Measurements from ENCODE around the gene AP3S1.
A peak's percentile ranks its signal among the peaks of the same experiment; 100 is the strongest.
"Not testable (repeated sequence)": the region's sequence is repeated elsewhere in the genome, so short reads cannot be mapped to it uniquely, and the experiment has no call there.

The AP3S1 gene

GRCh38 chr5:115841382-115842088 is at the start of gene AP3S1, which contains the start of gene ATG12:
TSS of gene AP3S1 (plus strand) at chr5:115841935. CDS start at chr5:115842038, 103 bp downstream.
TSS of gene ATG12 (minus strand) at chr5:115841565. CDS start at chr5:115841552, 13 bp downstream.
- peak; percentile 67 for DNase-seq (ENCODE audit: low read depth)

- no peak for DNase-seq (ENCODE audit: low read depth)
These were observed 46.0 kb upstream of the AP3S1 start for GRCh38 chr5:115795700-115796099.

- DNase-seq (ENCODE audit: low read depth), result no peak
These were observed 45.1 kb upstream of the AP3S1 start for GRCh38 chr5:115796656-115797055.

- DNase-seq (ENCODE audit: low read depth), result no peak
These were observed 43.5 kb upstream of the AP3S1 start for GRCh38 chr5:115798252-115798651.

- no peak for DNase-seq (ENCODE audit: low read depth)
These were observed 41.6 kb upstream of the AP3S1 start for GRCh38 chr5:115800108-115800507.

GRCh38 chr5:115801152-115801551 is 40.6 kb upstream of the AP3S1 start:
- DNase-seq (ENCODE audit: low read depth), result no peak

GRCh38 chr5:115801984-115802383 is 39.8 kb upstream of the AP3S1 start:
- DNase-seq (ENCODE audit: low read depth), result no peak

- DNase-seq (ENCODE audit: low read depth), result no peak
These were observed 34.6 kb upstream of the AP3S1 start for GRCh38 chr5:115806986-115807653.

GRCh38 chr5:115807654-115808052 is 34.1 kb upstream of the AP3S1 start:
- no peak for DNase-seq (ENCODE audit: low read depth)

- DNase-seq (ENCODE audit: low read depth), result not testable (repeated sequence)
These were observed 33.7 kb upstream of the AP3S1 start for GRCh38 chr5:115808066-115808465.

- DNase-seq (ENCODE audit: low read depth), result no peak
These were observed 31.8 kb upstream of the AP3S1 start for GRCh38 chr5:115809946-115810345.

GRCh38 chr5:115810761-115811160 is 31.0 kb upstream of the AP3S1 start:
- no peak for DNase-seq (ENCODE audit: low read depth)

GRCh38 chr5:115811406-115811805 is 30.3 kb upstream of the AP3S1 start:
- no peak for DNase-seq (ENCODE audit: low read depth)

GRCh38 chr5:115812372-115812771 is 29.4 kb upstream of the AP3S1 start:
- no peak for DNase-seq (ENCODE audit: low read depth)

GRCh38 chr5:115813719-115814118 is 28.0 kb upstream of the AP3S1 start:
- no peak for DNase-seq (ENCODE audit: low read depth)

GRCh38 chr5:115815006-115815692 is 26.6 kb upstream of the AP3S1 start:
- no peak for DNase-seq (ENCODE audit: low read depth)

GRCh38 chr5:115815693-115816225 is 26.0 kb upstream of the AP3S1 start:
- no peak for DNase-seq (ENCODE audit: low read depth)

- DNase-seq (ENCODE audit: low read depth), result no peak
These were observed 25.3 kb upstream of the AP3S1 start, which contains the start of gene CDO1 for GRCh38 chr5:115816226-115817081. TSS of gene CDO1 (minus strand) at chr5:115816659. CDS start at chr5:115816397, 262 bp downstream.

GRCh38 chr5:115817386-115817785 is 24.3 kb upstream of the AP3S1 start:
- DNase-seq (ENCODE audit: low read depth), result no peak

GRCh38 chr5:115818821-115819220 is 22.9 kb upstream of the AP3S1 start:
- no peak for DNase-seq (ENCODE audit: low read depth)

- DNase-seq (ENCODE audit: low read depth), result no peak
These were observed 20.9 kb upstream of the AP3S1 start for GRCh38 chr5:115820846-115821245.

- DNase-seq (ENCODE audit: low read depth), result not testable (repeated sequence)
These were observed 16.8 kb upstream of the AP3S1 start for GRCh38 chr5:115824983-115825382.

Data from CMK (cell line).